Hepatocyte (in vitro differentiated cells): ENCODE results near the gene ARHGDIG.

ENCODE experiments used
- CTCF ChIP-seq: fragments of 200-600 bp; sonication (generic); IDR thresholded peaks from 2 replicates; pipeline ENCODE4 v1.5.1; 2016; ENCODE audit warnings: antibody characterized with exemption, mild to moderate bottlenecking; ENCODE audit not compliant: poor library complexity
- EZH2 ChIP-seq: fragments of 200-600 bp; sonication (generic); IDR thresholded peaks from 2 replicates; pipeline ENCODE4 v1.6.1; 2016; ENCODE audit warnings: antibody characterized with exemption, mild to moderate bottlenecking, borderline replicate concordance

GRCh38 chr16:311725-312124, 31.3 kb downstream of the ARHGDIG start:
- TF ChIP-seq CTCF, result no peak
- no peak for TF ChIP-seq EZH2
